WTC11 (cell line): ENCODE measurements around the gene MKS1. TPM values are rescaled to one million over a fixed set of nuclear protein-coding genes. Genes with fewer than 3 reads are reported as not detected.

Experiments
- ATAC-seq: fragments of 200-7000 bp; cut with Tn5 transposase; 2 replicates; pipeline ENCODE4 v1.10.0; 2021; ENCODE audit warnings: mild to moderate bottlenecking, moderate library complexity
- CTCF ChIA-PET: fragments of 300-600 bp; sonication (Branson Sonifier 250); formaldehyde crosslinking; loops from one replicate; lab custom pipeline; 2021; ENCODE audit warnings: antibody characterized with exemption; lab: Charles Lee
- POLR2A ChIA-PET: fragments of 350-600 bp; sonication (Branson Sonifier 250); formaldehyde crosslinking; loops from one replicate; lab custom pipeline; 2021; ENCODE audit warnings: antibody characterized with exemption; lab: Charles Lee
- DNase-seq: peaks from one replicate; pipeline ENCODE4 v3.0.0; 2021; ENCODE audit warnings: low spot score
- H3K27ac Mint-ChIP-seq: 2 replicates; pipeline ENCODE4 v1.8.0; 2021; ENCODE audit warnings: mixed read lengths
- H3K27me3 Mint-ChIP-seq: 2 replicates; pipeline ENCODE4 v1.8.0; 2021; ENCODE audit warnings: low read depth, mild to moderate bottlenecking, moderate library complexity, mixed read lengths
- H3K36me3 Mint-ChIP-seq: 2 replicates; pipeline ENCODE4 v1.8.0; 2021; ENCODE audit warnings: mixed read lengths
- H3K4me1 Mint-ChIP-seq: 2 replicates; pipeline ENCODE4 v1.8.0; 2022; ENCODE audit warnings: mixed read lengths
- H3K4me3 Mint-ChIP-seq: 2 replicates; pipeline ENCODE4 v1.8.0; 2021; ENCODE audit warnings: mild to moderate bottlenecking, moderate library complexity, mixed read lengths
- H3K9me3 Mint-ChIP-seq: 2 replicates; pipeline ENCODE4 v1.8.0; 2021; ENCODE audit warnings: mixed read lengths
- CREB1 ChIP-seq: sonication (generic); formaldehyde crosslinking; IDR thresholded peaks from 2 replicates; pipeline ENCODE4 v1.8.0; 2023; ENCODE audit warnings: mild to moderate bottlenecking, missing genetic modification reagents
- NFATC4 ChIP-seq: fragments of 250-450 bp; sonication (Bioruptor Pico); IDR thresholded peaks from 2 replicates; pipeline ENCODE4 v1.9.0; 2021; ENCODE audit warnings: mild to moderate bottlenecking
- NR2C2 ChIP-seq: sonication (generic); formaldehyde crosslinking; IDR thresholded peaks from 2 replicates; pipeline ENCODE4 v1.8.0; 2022; ENCODE audit warnings: mild to moderate bottlenecking, missing genetic modification reagents
- ZNF425 ChIP-seq: fragments of 250-450 bp; sonication (Bioruptor Pico); conservative IDR thresholded peaks from 2 replicates; pipeline ENCODE4 v1.9.0; 2021; ENCODE audit warnings: mild to moderate bottlenecking
- total RNA-seq: library from RNA; stranded (reverse); gene quantifications from 3 replicates; pipeline ENCODE4 v1.2.3, GENCODE V29; 2021
- TF ChIP-seq, protein P1 (sequence below): fragments of 200-600 bp; IDR thresholded peaks from 2 replicates; pipeline ENCODE4 v1.8.0; 2022; ENCODE audit warnings: antibody characterized with exemption
- TF ChIP-seq, protein P2 (sequence below): sonication (generic); formaldehyde crosslinking; IDR thresholded peaks from 2 replicates; pipeline ENCODE4 v1.8.1; 2022; ENCODE audit warnings: low read depth, mild to moderate bottlenecking, moderate library complexity, missing genetic modification reagents, borderline replicate concordance
- TF ChIP-seq, protein P3 (sequence below): sonication (generic); formaldehyde crosslinking; IDR thresholded peaks from 2 replicates; pipeline ENCODE4 v1.8.1; 2022; ENCODE audit warnings: missing genetic modification reagents, borderline replicate concordance
- TF ChIP-seq, protein P4 (sequence below): sonication (generic); formaldehyde crosslinking; IDR thresholded peaks from 2 replicates; pipeline ENCODE4 v1.8.1; 2023; ENCODE audit warnings: mild to moderate bottlenecking, missing genetic modification reagents, borderline replicate concordance
- TF ChIP-seq, protein P5 (sequence below): fragments of 250-450 bp; sonication (Bioruptor Pico); IDR thresholded peaks from 2 replicates; pipeline ENCODE4 v1.9.0; 2021; ENCODE audit warnings: mild to moderate bottlenecking, borderline replicate concordance
- TF ChIP-seq, protein P6 (sequence below): sonication (generic); formaldehyde crosslinking; IDR thresholded peaks from 2 replicates; pipeline ENCODE4 v1.8.1; 2023; ENCODE audit warnings: mild to moderate bottlenecking, moderate library complexity, missing genetic modification reagents

The MKS1 gene
- total RNA-seq, 1 experiment from 2014 or later = 24.2 TPM

DNA sequence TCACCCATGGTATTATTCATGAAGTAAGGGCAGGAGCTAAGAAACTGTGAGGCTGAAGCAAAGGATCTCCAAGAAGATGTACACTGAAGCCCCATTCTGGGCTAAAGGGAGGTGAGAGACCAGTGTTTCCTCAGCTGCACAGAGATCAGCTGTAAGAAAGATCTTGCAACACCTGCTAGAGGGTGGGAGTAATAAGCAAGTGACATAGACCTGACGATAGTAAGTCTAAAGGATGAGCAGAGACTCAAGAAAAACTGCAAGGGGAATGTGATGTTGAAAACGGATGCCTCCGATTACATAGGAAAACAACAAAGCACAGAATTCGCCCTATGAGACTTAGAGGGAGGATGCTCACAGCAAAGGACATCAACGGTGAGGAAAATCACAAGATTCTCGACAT, 52.4 kb downstream of the MKS1 start, which contains the start of gene OR4D2:
OR4D2 (plus strand) TSS at position 301 of the 400 bp plus-strand sequence. CDS start 2,674 bp downstream, outside the sequence.
- TF ChIP-seq, protein P1, sequence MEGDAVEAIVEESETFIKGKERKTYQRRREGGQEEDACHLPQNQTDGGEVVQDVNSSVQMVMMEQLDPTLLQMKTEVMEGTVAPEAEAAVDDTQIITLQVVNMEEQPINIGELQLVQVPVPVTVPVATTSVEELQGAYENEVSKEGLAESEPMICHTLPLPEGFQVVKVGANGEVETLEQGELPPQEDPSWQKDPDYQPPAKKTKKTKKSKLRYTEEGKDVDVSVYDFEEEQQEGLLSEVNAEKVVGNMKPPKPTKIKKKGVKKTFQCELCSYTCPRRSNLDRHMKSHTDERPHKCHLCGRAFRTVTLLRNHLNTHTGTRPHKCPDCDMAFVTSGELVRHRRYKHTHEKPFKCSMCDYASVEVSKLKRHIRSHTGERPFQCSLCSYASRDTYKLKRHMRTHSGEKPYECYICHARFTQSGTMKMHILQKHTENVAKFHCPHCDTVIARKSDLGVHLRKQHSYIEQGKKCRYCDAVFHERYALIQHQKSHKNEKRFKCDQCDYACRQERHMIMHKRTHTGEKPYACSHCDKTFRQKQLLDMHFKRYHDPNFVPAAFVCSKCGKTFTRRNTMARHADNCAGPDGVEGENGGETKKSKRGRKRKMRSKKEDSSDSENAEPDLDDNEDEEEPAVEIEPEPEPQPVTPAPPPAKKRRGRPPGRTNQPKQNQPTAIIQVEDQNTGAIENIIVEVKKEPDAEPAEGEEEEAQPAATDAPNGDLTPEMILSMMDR = no peak
- TF ChIP-seq, protein P2, sequence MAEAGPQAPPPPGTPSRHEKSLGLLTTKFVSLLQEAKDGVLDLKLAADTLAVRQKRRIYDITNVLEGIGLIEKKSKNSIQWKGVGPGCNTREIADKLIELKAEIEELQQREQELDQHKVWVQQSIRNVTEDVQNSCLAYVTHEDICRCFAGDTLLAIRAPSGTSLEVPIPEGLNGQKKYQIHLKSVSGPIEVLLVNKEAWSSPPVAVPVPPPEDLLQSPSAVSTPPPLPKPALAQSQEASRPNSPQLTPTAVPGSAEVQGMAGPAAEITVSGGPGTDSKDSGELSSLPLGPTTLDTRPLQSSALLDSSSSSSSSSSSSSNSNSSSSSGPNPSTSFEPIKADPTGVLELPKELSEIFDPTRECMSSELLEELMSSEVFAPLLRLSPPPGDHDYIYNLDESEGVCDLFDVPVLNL = no peak
- TF ChIP-seq CREB1 (CRISPR knock-in tag) = no peak
- TF ChIP-seq, protein P3, sequence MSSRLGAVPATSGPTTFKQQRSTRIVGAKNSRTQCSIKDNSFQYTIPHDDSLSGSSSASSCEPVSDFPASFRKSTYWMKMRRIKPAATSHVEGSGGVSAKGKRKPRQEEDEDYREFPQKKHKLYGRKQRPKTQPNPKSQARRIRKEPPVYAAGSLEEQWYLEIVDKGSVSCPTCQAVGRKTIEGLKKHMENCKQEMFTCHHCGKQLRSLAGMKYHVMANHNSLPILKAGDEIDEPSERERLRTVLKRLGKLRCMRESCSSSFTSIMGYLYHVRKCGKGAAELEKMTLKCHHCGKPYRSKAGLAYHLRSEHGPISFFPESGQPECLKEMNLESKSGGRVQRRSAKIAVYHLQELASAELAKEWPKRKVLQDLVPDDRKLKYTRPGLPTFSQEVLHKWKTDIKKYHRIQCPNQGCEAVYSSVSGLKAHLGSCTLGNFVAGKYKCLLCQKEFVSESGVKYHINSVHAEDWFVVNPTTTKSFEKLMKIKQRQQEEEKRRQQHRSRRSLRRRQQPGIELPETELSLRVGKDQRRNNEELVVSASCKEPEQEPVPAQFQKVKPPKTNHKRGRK (CRISPR knock-in tag) = no peak
- no peak for TF ChIP-seq ZNF425
- TF ChIP-seq NFATC4 (CRISPR knock-in tag) = no peak
- TF ChIP-seq, protein P4, sequence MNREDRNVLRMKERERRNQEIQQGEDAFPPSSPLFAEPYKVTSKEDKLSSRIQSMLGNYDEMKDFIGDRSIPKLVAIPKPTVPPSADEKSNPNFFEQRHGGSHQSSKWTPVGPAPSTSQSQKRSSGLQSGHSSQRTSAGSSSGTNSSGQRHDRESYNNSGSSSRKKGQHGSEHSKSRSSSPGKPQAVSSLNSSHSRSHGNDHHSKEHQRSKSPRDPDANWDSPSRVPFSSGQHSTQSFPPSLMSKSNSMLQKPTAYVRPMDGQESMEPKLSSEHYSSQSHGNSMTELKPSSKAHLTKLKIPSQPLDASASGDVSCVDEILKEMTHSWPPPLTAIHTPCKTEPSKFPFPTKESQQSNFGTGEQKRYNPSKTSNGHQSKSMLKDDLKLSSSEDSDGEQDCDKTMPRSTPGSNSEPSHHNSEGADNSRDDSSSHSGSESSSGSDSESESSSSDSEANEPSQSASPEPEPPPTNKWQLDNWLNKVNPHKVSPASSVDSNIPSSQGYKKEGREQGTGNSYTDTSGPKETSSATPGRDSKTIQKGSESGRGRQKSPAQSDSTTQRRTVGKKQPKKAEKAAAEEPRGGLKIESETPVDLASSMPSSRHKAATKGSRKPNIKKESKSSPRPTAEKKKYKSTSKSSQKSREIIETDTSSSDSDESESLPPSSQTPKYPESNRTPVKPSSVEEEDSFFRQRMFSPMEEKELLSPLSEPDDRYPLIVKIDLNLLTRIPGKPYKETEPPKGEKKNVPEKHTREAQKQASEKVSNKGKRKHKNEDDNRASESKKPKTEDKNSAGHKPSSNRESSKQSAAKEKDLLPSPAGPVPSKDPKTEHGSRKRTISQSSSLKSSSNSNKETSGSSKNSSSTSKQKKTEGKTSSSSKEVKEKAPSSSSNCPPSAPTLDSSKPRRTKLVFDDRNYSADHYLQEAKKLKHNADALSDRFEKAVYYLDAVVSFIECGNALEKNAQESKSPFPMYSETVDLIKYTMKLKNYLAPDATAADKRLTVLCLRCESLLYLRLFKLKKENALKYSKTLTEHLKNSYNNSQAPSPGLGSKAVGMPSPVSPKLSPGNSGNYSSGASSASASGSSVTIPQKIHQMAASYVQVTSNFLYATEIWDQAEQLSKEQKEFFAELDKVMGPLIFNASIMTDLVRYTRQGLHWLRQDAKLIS (CRISPR knock-in tag) = no peak
- TF ChIP-seq NR2C2 (CRISPR knock-in tag) = no peak
- TF ChIP-seq, protein P5, sequence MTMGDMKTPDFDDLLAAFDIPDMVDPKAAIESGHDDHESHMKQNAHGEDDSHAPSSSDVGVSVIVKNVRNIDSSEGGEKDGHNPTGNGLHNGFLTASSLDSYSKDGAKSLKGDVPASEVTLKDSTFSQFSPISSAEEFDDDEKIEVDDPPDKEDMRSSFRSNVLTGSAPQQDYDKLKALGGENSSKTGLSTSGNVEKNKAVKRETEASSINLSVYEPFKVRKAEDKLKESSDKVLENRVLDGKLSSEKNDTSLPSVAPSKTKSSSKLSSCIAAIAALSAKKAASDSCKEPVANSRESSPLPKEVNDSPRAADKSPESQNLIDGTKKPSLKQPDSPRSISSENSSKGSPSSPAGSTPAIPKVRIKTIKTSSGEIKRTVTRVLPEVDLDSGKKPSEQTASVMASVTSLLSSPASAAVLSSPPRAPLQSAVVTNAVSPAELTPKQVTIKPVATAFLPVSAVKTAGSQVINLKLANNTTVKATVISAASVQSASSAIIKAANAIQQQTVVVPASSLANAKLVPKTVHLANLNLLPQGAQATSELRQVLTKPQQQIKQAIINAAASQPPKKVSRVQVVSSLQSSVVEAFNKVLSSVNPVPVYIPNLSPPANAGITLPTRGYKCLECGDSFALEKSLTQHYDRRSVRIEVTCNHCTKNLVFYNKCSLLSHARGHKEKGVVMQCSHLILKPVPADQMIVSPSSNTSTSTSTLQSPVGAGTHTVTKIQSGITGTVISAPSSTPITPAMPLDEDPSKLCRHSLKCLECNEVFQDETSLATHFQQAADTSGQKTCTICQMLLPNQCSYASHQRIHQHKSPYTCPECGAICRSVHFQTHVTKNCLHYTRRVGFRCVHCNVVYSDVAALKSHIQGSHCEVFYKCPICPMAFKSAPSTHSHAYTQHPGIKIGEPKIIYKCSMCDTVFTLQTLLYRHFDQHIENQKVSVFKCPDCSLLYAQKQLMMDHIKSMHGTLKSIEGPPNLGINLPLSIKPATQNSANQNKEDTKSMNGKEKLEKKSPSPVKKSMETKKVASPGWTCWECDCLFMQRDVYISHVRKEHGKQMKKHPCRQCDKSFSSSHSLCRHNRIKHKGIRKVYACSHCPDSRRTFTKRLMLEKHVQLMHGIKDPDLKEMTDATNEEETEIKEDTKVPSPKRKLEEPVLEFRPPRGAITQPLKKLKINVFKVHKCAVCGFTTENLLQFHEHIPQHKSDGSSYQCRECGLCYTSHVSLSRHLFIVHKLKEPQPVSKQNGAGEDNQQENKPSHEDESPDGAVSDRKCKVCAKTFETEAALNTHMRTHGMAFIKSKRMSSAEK (CRISPR knock-in tag) = no peak
- TF ChIP-seq, protein P6, sequence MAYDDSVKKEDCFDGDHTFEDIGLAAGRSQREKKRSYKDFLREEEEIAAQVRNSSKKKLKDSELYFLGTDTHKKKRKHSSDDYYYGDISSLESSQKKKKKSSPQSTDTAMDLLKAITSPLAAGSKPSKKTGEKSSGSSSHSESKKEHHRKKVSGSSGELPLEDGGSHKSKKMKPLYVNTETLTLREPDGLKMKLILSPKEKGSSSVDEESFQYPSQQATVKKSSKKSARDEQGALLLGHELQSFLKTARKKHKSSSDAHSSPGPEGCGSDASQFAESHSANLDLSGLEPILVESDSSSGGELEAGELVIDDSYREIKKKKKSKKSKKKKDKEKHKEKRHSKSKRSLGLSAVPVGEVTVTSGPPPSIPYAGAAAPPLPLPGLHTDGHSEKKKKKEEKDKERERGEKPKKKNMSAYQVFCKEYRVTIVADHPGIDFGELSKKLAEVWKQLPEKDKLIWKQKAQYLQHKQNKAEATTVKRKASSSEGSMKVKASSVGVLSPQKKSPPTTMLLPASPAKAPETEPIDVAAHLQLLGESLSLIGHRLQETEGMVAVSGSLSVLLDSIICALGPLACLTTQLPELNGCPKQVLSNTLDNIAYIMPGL (CRISPR knock-in tag) = no peak
- Mint-ChIP-seq H3K36me3 (no peaks in the 10 kb centered on the region), H3K27ac (no peak within 1 kb of the TSS), H3K4me3 (no peak within 1 kb of the TSS), H3K9me3 (peaks cover 3% of the 10 kb centered on the region; the same call in 1 of the 2 replicates), H3K27me3 (peaks cover 63% of the 10 kb centered on the region), H3K4me1 (no peaks in the 10 kb centered on the region)
- ChIA-PET POLR2A (no interaction called here), CTCF (interaction anchor here (0.8 kb wide), 1 partner anchor 14 kb away, joined by 3 read pairs; no protein-coding TSS in a partner anchor)
- DNase-seq (no peak), ATAC-seq (no peak)
